HG02852 (cell line): Measurements from ENCODE around the gene PGPEP1.

Source experiments
- ATAC-seq: cut with Tn5 transposase; IDR thresholded peaks from one replicate; pipeline ENCODE4 v1.9.1; 2021; ENCODE audit warnings: mild to moderate bottlenecking, moderate library complexity; ENCODE audit not compliant: unreplicated experiment

Gene PGPEP1

GRCh38 chr19:18417250-18418028 is 77.0 kb downstream of the PGPEP1 start:
- no peak for ATAC-seq

DNA sequence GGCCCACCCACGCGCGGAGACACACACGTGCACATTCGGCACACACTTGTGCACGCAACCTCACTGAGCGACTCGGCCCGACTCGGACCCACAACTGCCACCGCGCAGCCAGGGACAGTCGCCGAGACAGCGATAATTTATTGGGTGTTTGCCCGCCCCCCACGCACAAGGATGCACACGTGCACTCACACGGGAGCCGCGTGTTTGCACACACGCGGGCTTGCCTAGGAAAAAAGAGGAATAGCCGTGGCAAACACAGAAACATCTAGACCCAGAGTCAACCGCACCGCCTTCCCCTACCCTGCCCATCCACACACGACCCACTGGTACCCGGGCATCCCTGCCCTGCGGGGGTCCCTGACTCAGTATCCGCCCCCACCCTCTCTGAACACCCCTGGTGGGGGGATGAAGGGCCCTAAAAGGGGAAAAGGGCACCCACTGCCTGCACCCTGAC is 77.7 kb downstream of the PGPEP1 start:
- no peak for ATAC-seq

DNA sequence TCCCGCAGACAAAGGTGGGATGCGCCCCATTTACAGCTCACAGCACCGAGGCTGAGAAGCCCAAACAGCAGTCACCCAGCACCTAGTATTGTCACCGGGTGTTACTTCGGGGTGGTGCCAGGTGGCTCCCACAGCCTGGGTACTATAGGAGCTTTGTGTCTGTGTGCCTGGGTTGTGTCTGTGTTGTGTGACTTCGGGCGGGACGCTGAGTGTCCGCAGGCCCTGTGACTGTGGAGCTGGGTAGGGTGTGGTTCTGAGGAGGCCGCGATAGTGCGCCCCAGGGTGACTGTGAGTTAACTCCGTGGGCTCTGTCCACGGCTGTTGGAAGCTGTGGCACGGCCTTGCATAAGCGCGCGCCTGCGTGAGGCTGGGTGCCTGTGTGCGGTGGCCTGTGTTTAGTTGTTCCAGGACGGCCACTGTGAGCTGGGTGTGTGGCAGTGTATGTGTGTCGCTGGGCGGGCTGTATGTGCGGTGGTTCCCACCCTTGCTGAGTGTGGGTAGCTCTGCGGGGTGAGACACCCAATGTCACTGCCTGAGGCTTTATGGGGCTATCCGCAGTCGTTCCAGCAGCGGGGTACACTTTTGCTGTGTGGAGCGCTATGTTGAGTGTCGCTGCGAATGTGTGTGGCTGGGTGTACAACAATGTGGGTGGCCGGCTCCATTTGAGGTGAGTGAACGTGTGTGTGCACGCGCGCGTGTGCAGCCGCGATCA is 78.2 kb downstream of the PGPEP1 start:
- ATAC-seq: no peak

GRCh38 chr19:18419195-18419698 is 78.8 kb downstream of the PGPEP1 start, which contains the start of gene SSBP4:
TSS of gene SSBP4 (plus strand) at chr19:18419398. CDS start at chr19:18419649, 251 bp downstream.
- ATAC-seq: peak; percentile 45
